CD14-positive monocyte (primary cell): ENCODE data around the gene ODC1. TPM values are rescaled to one million over a fixed set of nuclear protein-coding genes. Genes with fewer than 3 reads are reported as not detected.

Experiments
- DNase-seq, 3 donors: peaks; one replicate each; pipeline ENCODE4 v3.0.0-alpha.2; 2011 to 2022
- H2AFZ ChIP-seq: 2 replicates; pipeline ENCODE4 v1.6.0; 2012; ENCODE audit warnings: mild to moderate bottlenecking, low read depth, low read length, inconsistent platforms; ENCODE audit not compliant: insufficient read depth, poor library complexity, severe bottlenecking
- H3K27ac ChIP-seq, 2 donors: 1 replicate in 1 of 2; 2 replicates in 1 of 2; pipeline ENCODE4 v1.5.1; 2012 to 2013; ENCODE audit warnings: low read length in 2 of 2, control low read depth in 1 of 2, inconsistent platforms in 1 of 2, low read depth in 1 of 2, mild to moderate bottlenecking in 1 of 2
- H3K27me3 ChIP-seq, 2 donors: one replicate each; pipeline versions ENCODE4 v1.6.0 to v1.6.1; 2011 to 2013; ENCODE audit warnings: low read length in 2 of 2; ENCODE audit not compliant: control insufficient read depth in 2 of 2, insufficient read depth in 2 of 2
- H3K36me3 ChIP-seq, 2 donors: replicated peaks in 1 of 2; 1 replicate in 1 of 2; 2 replicates in 1 of 2; pipeline versions ENCODE4 v1.5.1 to v1.6.1; 2012 to 2013; ENCODE audit warnings: low read length in 2 of 2, control low read depth in 1 of 2, inconsistent platforms in 1 of 2, mild to moderate bottlenecking in 1 of 2; ENCODE audit not compliant: insufficient read depth in 2 of 2, control insufficient read depth in 1 of 2
- H3K4me1 ChIP-seq, 2 donors: 1 replicate in 1 of 2; 2 replicates in 1 of 2; pipeline versions ENCODE4 v1.5.1 to v1.6.1; 2012 to 2013; ENCODE audit warnings: low read length in 2 of 2, control low read depth in 1 of 2, inconsistent platforms in 1 of 2, mild to moderate bottlenecking in 1 of 2, moderate library complexity in 1 of 2; ENCODE audit not compliant: insufficient read depth in 2 of 2, control insufficient read depth in 1 of 2
- H3K4me2 ChIP-seq: replicated peaks from 2 replicates; pipeline ENCODE3; 2012; ENCODE audit warnings: low read length, moderate library complexity, mild to moderate bottlenecking; ENCODE audit not compliant: poor library complexity, severe bottlenecking; ENCODE audit errors: extremely low read depth
- H3K4me3 ChIP-seq, 3 experiments: fragments of 200-600 bp in 1 of 3; sonication (generic) in 1 of 3; replicated peaks in 1 of 3; 1 replicate in 2 of 3; 2 replicates in 1 of 3; pipeline ENCODE4 v1.5.1; 2011 to 2013; ENCODE audit warnings: low read length in 3 of 3, mild to moderate bottlenecking in 3 of 3, control low read depth in 2 of 3, low read depth in 2 of 3, inconsistent platforms in 1 of 3, moderate library complexity in 1 of 3
- H3K79me2 ChIP-seq: 2 replicates; pipeline ENCODE4 v1.6.0; 2012; ENCODE audit warnings: mild to moderate bottlenecking, control low read depth, inconsistent platforms, low read length, moderate library complexity; ENCODE audit not compliant: insufficient read depth
- H3K9ac ChIP-seq: 2 replicates; pipeline ENCODE4 v1.6.0; 2017; ENCODE audit warnings: low read length, mild to moderate bottlenecking; ENCODE audit not compliant: insufficient read depth, poor library complexity, severe bottlenecking
- H3K9me3 ChIP-seq, 2 donors: replicated peaks in 1 of 2; 1 replicate in 1 of 2; 2 replicates in 1 of 2; pipeline versions ENCODE4 v1.5.1 to v1.6.1; 2012 to 2013; ENCODE audit warnings: low read length in 2 of 2, control low read depth in 1 of 2; ENCODE audit not compliant: control insufficient read depth in 1 of 2, insufficient read depth in 1 of 2
- H4K20me1 ChIP-seq: 2 replicates; pipeline ENCODE4 v1.6.0; 2012; ENCODE audit warnings: mild to moderate bottlenecking, low read length, control low read depth, moderate library complexity; ENCODE audit not compliant: insufficient read depth
- H3K27ac Mint-ChIP-seq, 7 donors: one replicate each; pipeline ENCODE4 v1.8.0; 2020; ENCODE audit warnings: mild to moderate bottlenecking in 7 of 7, mixed read lengths in 7 of 7, moderate library complexity in 6 of 7, inconsistent platforms in 2 of 7
- H3K27me3 Mint-ChIP-seq, 3 donors: one replicate each; pipeline ENCODE4 v1.8.0; 2021 to 2022; ENCODE audit warnings: low read depth in 3 of 3, mild to moderate bottlenecking in 3 of 3, mixed read lengths in 3 of 3, moderate library complexity in 3 of 3, inconsistent platforms in 1 of 3
- H3K36me3 Mint-ChIP-seq, 2 donors: one replicate each; pipeline ENCODE4 v1.8.0; 2020; ENCODE audit warnings: mixed read lengths in 2 of 2, inconsistent platforms in 1 of 2, mild to moderate bottlenecking in 1 of 2
- H3K4me1 Mint-ChIP-seq: one replicate; pipeline ENCODE4 v1.8.0; 2020; ENCODE audit warnings: mild to moderate bottlenecking, mixed read lengths
- H3K4me3 Mint-ChIP-seq, 2 donors: one replicate each; pipeline ENCODE4 v1.8.0; 2020; ENCODE audit warnings: mild to moderate bottlenecking in 2 of 2, mixed read lengths in 2 of 2, moderate library complexity in 1 of 2
- H3K9me3 Mint-ChIP-seq, 7 donors: one replicate each; pipeline ENCODE4 v1.8.0; 2020 to 2022; ENCODE audit warnings: mixed read lengths in 7 of 7, mild to moderate bottlenecking in 6 of 7, moderate library complexity in 6 of 7, inconsistent platforms in 2 of 7
- CTCF ChIP-seq: fragments of 200-600 bp; IDR thresholded peaks from one replicate; pipeline ENCODE4 v1.8.0; 2022; ENCODE audit warnings: antibody characterized with exemption, mild to moderate bottlenecking
- WGBS: methylation state at CpG from one replicate; pipeline ENCODE4 v1.1.5; 2013; ENCODE audit warnings: missing lambda C conversion rate; ENCODE audit not compliant: insufficient coverage; 5-methylcytosine and 5-hydroxymethylcytosine counted together
- intact Hi-C, 2 donors: fragments of 100-400 bp; cut with micrococcal nuclease; formaldehyde crosslinking; loops; one replicate each; pipeline versions ENCODE4 v1.15.0 to v1.15.1; 2023
- polyA plus RNA-seq, 3 donors: library from polyadenylated mRNA; depleted of rRNA in 1 of 3; unstranded in 2 of 3; stranded (reverse) in 1 of 3; fragments of 300-500 nt in 2 of 3; fragments of >200 nt in 1 of 3; fragmentation: Illumina TruSeq in 2 of 3; gene quantifications; 1 replicate in 2 of 3; 2 replicates in 1 of 3; pipeline ENCODE4 v1.2.3, GENCODE V29; 2012 to 2021

Gene ODC1
- polyA plus RNA-seq, 3 donors = 22.7 to 27.3 (median 23.6) TPM

DNA sequence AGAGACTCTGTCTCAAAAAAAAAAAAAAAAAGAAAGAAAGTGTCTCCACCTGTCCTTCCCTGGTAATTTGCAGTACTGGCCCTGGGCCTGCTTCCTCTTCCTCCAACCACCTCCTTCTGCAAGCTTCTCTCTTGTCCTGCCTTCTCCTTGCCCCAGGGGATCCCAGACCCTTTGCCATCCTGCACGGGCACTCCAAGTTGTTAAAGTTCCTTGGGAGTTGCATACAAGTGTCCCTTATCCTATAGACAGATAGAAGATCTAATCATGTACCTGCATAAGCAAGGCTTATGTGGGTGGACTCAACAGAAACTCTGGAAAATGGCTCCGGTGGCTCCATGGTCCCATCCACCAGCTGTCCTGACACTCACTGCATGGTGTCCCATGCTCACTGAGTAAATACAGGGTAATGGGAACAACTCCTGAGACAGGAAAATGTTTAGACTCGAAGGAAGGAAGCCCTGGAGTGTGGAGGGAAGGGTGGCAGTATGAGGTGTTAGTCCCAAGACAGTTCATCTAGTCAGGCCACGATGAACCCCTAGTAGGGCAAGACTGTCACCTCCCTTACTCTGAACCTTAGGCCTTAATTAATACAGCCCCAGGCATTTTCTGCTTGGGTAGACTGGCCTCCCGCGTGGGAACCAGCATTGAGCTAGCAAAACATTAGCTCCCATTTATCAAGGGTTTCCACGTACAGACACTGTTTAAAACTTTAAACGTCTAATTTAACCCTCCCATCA lies 17.1 kb downstream of the ODC1 start:
- H3K4me1 ChIP-seq = peaks cover 12 to 17% of the 10 kb centered on the region in 2 donors
- peaks cover 0 to 2% (median 0%) of the 10 kb centered on the region in 7 donors for H3K9me3 Mint-ChIP-seq
- H3K27ac ChIP-seq = no peak overlapping the region
- peaks cover 19 to 24% of the 10 kb centered on the region in 2 donors for H3K36me3 Mint-ChIP-seq
- H3K4me2 ChIP-seq = no peak overlapping the region
- H2AFZ ChIP-seq = no peak overlapping the region
- H3K79me2 ChIP-seq = no peaks in the 10 kb centered on the region
- peaks cover 7 to 16% (median 8%) of the 10 kb centered on the region in 3 donors for H3K27me3 Mint-ChIP-seq
- TF ChIP-seq CTCF = no peak
- H3K9me3 ChIP-seq = no peaks in the 10 kb centered on the region
- peaks cover 15% of the 10 kb centered on the region for H3K4me1 Mint-ChIP-seq
- intact Hi-C loops = loop anchor here in 1 of 2 donors (10.0 kb wide), 1 partner anchor 446 kb away; no protein-coding TSS in a partner anchor
- H4K20me1 ChIP-seq = peaks cover 4% of the 10 kb centered on the region
- H3K36me3 ChIP-seq = peaks cover 18 to 24% of the 10 kb centered on the region in 2 donors
- WGBS = 70% methylated on average over 2 of the region's 8 CpGs
- H3K4me3 ChIP-seq = no peak overlapping the region
- H3K4me3 Mint-ChIP-seq = no peak overlapping the region
- DNase-seq = no peak
- no peak overlapping the region for H3K9ac ChIP-seq
- H3K27ac Mint-ChIP-seq = no peak overlapping the region
- peaks cover 0 to 6% of the 10 kb centered on the region in 2 donors for H3K27me3 ChIP-seq

DNA sequence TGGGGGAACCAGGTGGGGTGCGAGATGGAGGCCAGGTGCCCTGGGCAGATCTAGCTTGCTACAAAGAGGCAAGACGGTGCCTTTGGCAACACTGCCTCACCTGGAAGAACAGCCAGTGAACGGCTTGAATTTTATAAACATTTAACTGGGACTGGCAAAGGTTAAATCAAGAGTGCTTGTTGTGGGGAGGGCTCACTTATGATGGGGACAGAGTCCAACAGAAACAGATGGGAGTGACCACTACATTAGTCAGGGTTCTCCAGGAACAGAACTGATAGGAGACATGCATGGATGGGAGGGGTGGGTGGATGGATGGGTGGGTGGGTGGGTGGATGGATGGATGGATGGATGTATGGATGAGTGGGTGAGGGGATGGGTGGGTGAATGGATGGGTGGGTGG lies 19.2 kb downstream of the ODC1 start:
- H2AFZ ChIP-seq = no peak overlapping the region
- no peak for TF ChIP-seq CTCF
- no peaks in the 10 kb centered on the region for H3K9me3 ChIP-seq
- H3K79me2 ChIP-seq = no peaks in the 10 kb centered on the region
- H3K36me3 ChIP-seq = peaks cover 40 to 46% of the 10 kb centered on the region in 2 donors
- peaks cover 0 to 6% of the 10 kb centered on the region in 2 donors for H3K27me3 ChIP-seq
- H3K4me2 ChIP-seq = no peak overlapping the region
- no peak overlapping the region for H3K27ac ChIP-seq
- H3K4me1 Mint-ChIP-seq = peaks cover 15% of the 10 kb centered on the region
- peaks cover 5 to 16% (median 8%) of the 10 kb centered on the region in 3 donors for H3K27me3 Mint-ChIP-seq
- H3K4me1 ChIP-seq = peaks cover 10 to 12% of the 10 kb centered on the region in 2 donors
- no peak overlapping the region for H3K9ac ChIP-seq
- H4K20me1 ChIP-seq = peaks cover 5% of the 10 kb centered on the region
- DNase-seq = no peak
- intact Hi-C loops = no loop called here
- no peak overlapping the region for H3K27ac Mint-ChIP-seq
- 100% methylated on average over 3 of the region's 3 CpGs for WGBS
- peaks cover 0 to 2% (median 0%) of the 10 kb centered on the region in 7 donors for H3K9me3 Mint-ChIP-seq
- H3K4me3 Mint-ChIP-seq = no peak overlapping the region
- peaks cover 35 to 44% of the 10 kb centered on the region in 2 donors for H3K36me3 Mint-ChIP-seq
- H3K4me3 ChIP-seq = no peak overlapping the region
